SU-DHL-6 (cell line): ENCODE results near the gene ZNF716.

Experiments
- CTCF ChIP-seq: fragments of 200-600 bp; sonication (generic); IDR thresholded peaks from one replicate; pipeline ENCODE4 v1.5.1; 2017; ENCODE audit warnings: antibody characterized with exemption, mild to moderate bottlenecking, low read length, moderate library complexity; ENCODE audit not compliant: insufficient read depth, poor library complexity, severe bottlenecking
- EZH2phosphoT487 ChIP-seq: fragments of 200-600 bp; sonication (generic), shearing (Covaris generic); conservative IDR thresholded peaks from 2 replicates; pipeline ENCODE4 v1.6.1; 2018; ENCODE audit warnings: mild to moderate bottlenecking, antibody characterized with exemption, low read length, moderate library complexity, mixed read lengths

- TF ChIP-seq CTCF (no peak), EZH2phosphoT487 (no peak)
These were observed 55.2 kb downstream of the ZNF716 start for GRCh38 chr7:57505176-57505575.
